GM12878 (cell line): ENCODE data around the gene BCR. TPM values are rescaled to one million over a fixed set of nuclear protein-coding genes. Genes with fewer than 3 reads are reported as not detected.

Source experiments
- ATAC-seq: fragments of 200-7000 bp; cut with Tn5 transposase; 3 replicates; pipeline ENCODE4 v1.9.1; 2020; ENCODE audit warnings: mild to moderate bottlenecking, moderate library complexity
- BruUV-seq: library from RNA; stranded (reverse); fragments of 400-500 nt; replicated peaks from 2 replicates; lab custom pipeline; 2021; lab: Mats Ljungman, UMichigan
- CTCF ChIA-PET: fragments of 300-600 bp; sonication (Branson Sonifier 250); formaldehyde crosslinking; extraction: SDS; loops from one replicate; lab custom pipeline; 2021; ENCODE audit warnings: inconsistent platforms; lab: Yijun Ruan, JAX
- POLR2A ChIA-PET: fragments of 350-600 bp; formaldehyde crosslinking; extraction: SDS; loops from one replicate; lab custom pipeline; 2021; ENCODE audit warnings: inconsistent platforms; lab: Charles Lee
- RAD21 ChIA-PET: fragments of 300-600 bp; sonication (Branson Sonifier 250); formaldehyde crosslinking; loops from one replicate; lab custom pipeline; 2023; ENCODE audit warnings: antibody characterized with exemption; ENCODE audit not compliant: unreplicated experiment; lab: Charles Lee
- SMC1A ChIA-PET: fragments of 300-600 bp; sonication (Branson Sonifier 250); formaldehyde crosslinking; loops from one replicate; lab custom pipeline; 2023; ENCODE audit not compliant: unreplicated experiment, uncharacterized antibody; lab: Charles Lee
- DNase-seq: peaks from one replicate; pipeline ENCODE4 v3.0.0-alpha.2; 2011; ENCODE audit warnings: low read depth, low spot score
- FAIRE-seq: peaks from 3 replicates; lab custom pipeline; 2011; peaks lifted over from hg19 to GRCh38; lab: Jason Lieb, UNC
- H2AFZ ChIP-seq: 2 replicates; pipeline ENCODE4 v1.6.0; 2011; ENCODE audit warnings: low read depth, low read length, control low read depth; ENCODE audit not compliant: control insufficient read depth
- H3K27ac ChIP-seq: 2 replicates; pipeline ENCODE4 v1.5.1; 2011; ENCODE audit warnings: control low read depth; ENCODE audit not compliant: control insufficient read depth, insufficient read depth
- H3K27me3 ChIP-seq, 2 experiments: replicated peaks in 1 of 2; 2 replicates each; pipeline versions ENCODE4 v1.6.0 to v1.6.1; 2011; ENCODE audit warnings: low read length in 1 of 2; ENCODE audit not compliant: control insufficient read depth in 2 of 2, insufficient read depth in 2 of 2
- H3K36me3 ChIP-seq, 2 experiments: 2 replicates each; pipeline ENCODE4 v1.5.1; 2011; ENCODE audit warnings: low read length in 1 of 2; ENCODE audit not compliant: control insufficient read depth in 2 of 2, insufficient read depth in 2 of 2
- H3K4me1 ChIP-seq: 2 replicates; pipeline ENCODE4 v1.6.1; 2011; ENCODE audit warnings: mild to moderate bottlenecking, low read length, moderate library complexity, mixed read lengths; ENCODE audit not compliant: control insufficient read depth, insufficient read depth
- H3K4me2 ChIP-seq: 2 replicates; pipeline ENCODE4 v1.6.0; 2011; ENCODE audit warnings: control low read depth; ENCODE audit not compliant: control insufficient read depth, insufficient read depth
- H3K4me3 ChIP-seq: fragments of 200-600 bp; sonication (generic); 2 replicates; pipeline ENCODE4 v1.5.1; 2016
- H3K79me2 ChIP-seq: 2 replicates; pipeline ENCODE4 v1.6.0; 2011; ENCODE audit warnings: low read length; ENCODE audit not compliant: control insufficient read depth, insufficient read depth
- H3K9ac ChIP-seq: 2 replicates; pipeline ENCODE4 v1.8.0; 2011; ENCODE audit warnings: low read length, control low read depth, mixed read lengths; ENCODE audit not compliant: control insufficient read depth, insufficient read depth
- H3K9me3 ChIP-seq: replicated peaks from 3 replicates; pipeline ENCODE4 v1.5.1; 2011; ENCODE audit warnings: mild to moderate bottlenecking, low read length; ENCODE audit not compliant: control insufficient read depth, insufficient read depth
- H4K20me1 ChIP-seq: 2 replicates; pipeline ENCODE4 v1.6.0; 2011; ENCODE audit not compliant: control insufficient read depth, insufficient read depth
- ASH2L ChIP-seq: fragments of 300-600, 200-600 bp; sonication (generic); IDR thresholded peaks from 2 replicates; pipeline ENCODE4 v1.6.1; 2017; ENCODE audit warnings: low read depth, mild to moderate bottlenecking, borderline replicate concordance
- EED ChIP-seq: sonication (generic); IDR thresholded peaks from 2 replicates; pipeline ENCODE4 v1.6.1; 2016; ENCODE audit warnings: antibody characterized with exemption, low read depth
- HDAC6 ChIP-seq: fragments of 200-600 bp; sonication (generic); IDR thresholded peaks from one replicate; pipeline ENCODE4 v1.8.0; 2017; ENCODE audit warnings: antibody characterized with exemption; ENCODE audit not compliant: unreplicated experiment
- POLR2A ChIP-seq: IDR thresholded peaks from 2 replicates; pipeline ENCODE4 v1.6.1; 2011; ENCODE audit warnings: low read depth, mild to moderate bottlenecking, low read length
- RAD51 ChIP-seq: fragments of 450-650 bp; IDR thresholded peaks from 2 replicates; pipeline ENCODE4 v1.6.1; 2016; ENCODE audit warnings: moderate library complexity, mild to moderate bottlenecking, inconsistent platforms
- SREBF1 ChIP-seq: IDR thresholded peaks from 2 replicates; pipeline ENCODE4 v1.6.1; 2012; ENCODE audit warnings: mild to moderate bottlenecking, low read length
- TAF1 ChIP-seq: IDR thresholded peaks from 2 replicates; pipeline ENCODE4 v1.6.1; 2011; ENCODE audit warnings: mild to moderate bottlenecking, low read depth, low read length, borderline replicate concordance
- USF1 ChIP-seq: IDR thresholded peaks from 2 replicates; pipeline ENCODE4 v1.6.1; 2011; ENCODE audit warnings: borderline replicate concordance, low read depth, mild to moderate bottlenecking, moderate library complexity, mixed read lengths, low read length; ENCODE audit not compliant: insufficient read depth; ENCODE audit errors: extremely low read length
- ZNF592 ChIP-seq: fragments of 450-650 bp; IDR thresholded peaks from 2 replicates; pipeline ENCODE4 v1.6.1; 2017; ENCODE audit warnings: mild to moderate bottlenecking, moderate library complexity
- WGBS: methylation state at CpG from one replicate; pipeline ENCODE4 v1.1.6; 2016; ENCODE audit warnings: low lambda C conversion rate; ENCODE audit not compliant: insufficient replicate concordance, insufficient coverage; ENCODE audit errors: missing lambda C conversion rate; 5-methylcytosine and 5-hydroxymethylcytosine counted together
- in situ Hi-C: fragments of 300-500 bp; cut with MboI; formaldehyde crosslinking; loops from 9 replicates; pipeline ENCODE4 v1.14.3; 2018; ENCODE audit warnings: mixed read lengths
- intact Hi-C: fragments of 100-400 bp; cut with micrococcal nuclease; formaldehyde crosslinking; loops from one replicate; pipeline ENCODE4 v1.14.2; 2022; ENCODE audit not compliant: unreplicated experiment
- polyA plus RNA-seq, 11 experiments: library from polyadenylated mRNA; depleted of rRNA in 4 of 11; unstranded in 6 of 11; stranded (reverse) in 5 of 11; fragments of >200 nt; fragmentation: Nextera tagmentation in 4 of 11; fragmentation: Illumina TruSeq in 1 of 11; extraction: Ambion mirVana in 4 of 11; extraction: Trizol in 1 of 11; gene quantifications; 1 replicate in 1 of 11; 2 replicates in 10 of 11; pipeline versions ENCODE4 v1.2.1 to v1.2.3, GENCODE V29; 2011 to 2016; ENCODE audit warnings: inconsistent platforms in 2 of 11, missing spikeins in 2 of 11, low read depth in 1 of 11
- total RNA-seq, 4 experiments: library from RNA; depleted of rRNA in 3 of 4; stranded (reverse); fragments of >200 nt in 3 of 4; fragmentation: Illumina TruSeq in 1 of 4; extraction: Trizol in 1 of 4; gene quantifications; 2 replicates each; pipeline versions ENCODE4 v1.2.1 to v1.2.3, GENCODE V29; 2013 to 2021
- TF ChIP-seq, protein P1 (sequence below): fragments of 450-650 bp; formaldehyde crosslinking; IDR thresholded peaks from 2 replicates; pipeline ENCODE4 v1.5.0; 2022; ENCODE audit warnings: mild to moderate bottlenecking, missing genetic modification characterization

The BCR gene
- total and polyA plus RNA-seq, 10 of the 15 experiments (the other 5 are each of a cell fraction or from before 2014, with no cell fraction given) = 1.7 to 64.7 (median 18.4) TPM

- ChIA-PET POLR2A (no interaction called here), SMC1A (no interaction called here), CTCF (interaction anchor here (1.3 to 3.1 kb wide), 3 partner anchors 91 to 110 kb away, joined by 3 to 13 read pairs (median 3); no protein-coding TSS in a partner anchor), RAD21 (interaction anchor here (6.0 kb wide), 1 partner anchor 108 kb away, joined by 167 read pairs; the partner anchor contains the start of gene BCR)
- no peak overlapping the region for H3K27ac ChIP-seq
- intact Hi-C loops (no loop called here), in situ Hi-C loops (loop anchor here (25.0 kb wide), 1 partner anchor 473 kb away; no protein-coding TSS in a partner anchor)
- no peaks in the 10 kb centered on the region for H3K9me3 ChIP-seq
- no peak overlapping the region for H3K4me3 ChIP-seq
- BruUV-seq = no TSS peak
- H3K36me3 ChIP-seq = peaks cover 7 to 26% of the 10 kb centered on the region in 2 experiments; a peak in 3 of 4 replicates
- FAIRE-seq = no peak
- no peaks in the 10 kb centered on the region for H4K20me1 ChIP-seq
- no peak for DNase-seq
- H3K27me3 ChIP-seq = no peaks in the 10 kb centered on the region
- TF ChIP-seq EED (no peak), USF1 (no peak), ZNF592 (no peak), HDAC6 (no peak), TAF1 (no peak), POLR2A (no peak), RAD51 (no peak), SREBF1 (no peak), ASH2L (no peak)
- TF ChIP-seq, protein P1, sequence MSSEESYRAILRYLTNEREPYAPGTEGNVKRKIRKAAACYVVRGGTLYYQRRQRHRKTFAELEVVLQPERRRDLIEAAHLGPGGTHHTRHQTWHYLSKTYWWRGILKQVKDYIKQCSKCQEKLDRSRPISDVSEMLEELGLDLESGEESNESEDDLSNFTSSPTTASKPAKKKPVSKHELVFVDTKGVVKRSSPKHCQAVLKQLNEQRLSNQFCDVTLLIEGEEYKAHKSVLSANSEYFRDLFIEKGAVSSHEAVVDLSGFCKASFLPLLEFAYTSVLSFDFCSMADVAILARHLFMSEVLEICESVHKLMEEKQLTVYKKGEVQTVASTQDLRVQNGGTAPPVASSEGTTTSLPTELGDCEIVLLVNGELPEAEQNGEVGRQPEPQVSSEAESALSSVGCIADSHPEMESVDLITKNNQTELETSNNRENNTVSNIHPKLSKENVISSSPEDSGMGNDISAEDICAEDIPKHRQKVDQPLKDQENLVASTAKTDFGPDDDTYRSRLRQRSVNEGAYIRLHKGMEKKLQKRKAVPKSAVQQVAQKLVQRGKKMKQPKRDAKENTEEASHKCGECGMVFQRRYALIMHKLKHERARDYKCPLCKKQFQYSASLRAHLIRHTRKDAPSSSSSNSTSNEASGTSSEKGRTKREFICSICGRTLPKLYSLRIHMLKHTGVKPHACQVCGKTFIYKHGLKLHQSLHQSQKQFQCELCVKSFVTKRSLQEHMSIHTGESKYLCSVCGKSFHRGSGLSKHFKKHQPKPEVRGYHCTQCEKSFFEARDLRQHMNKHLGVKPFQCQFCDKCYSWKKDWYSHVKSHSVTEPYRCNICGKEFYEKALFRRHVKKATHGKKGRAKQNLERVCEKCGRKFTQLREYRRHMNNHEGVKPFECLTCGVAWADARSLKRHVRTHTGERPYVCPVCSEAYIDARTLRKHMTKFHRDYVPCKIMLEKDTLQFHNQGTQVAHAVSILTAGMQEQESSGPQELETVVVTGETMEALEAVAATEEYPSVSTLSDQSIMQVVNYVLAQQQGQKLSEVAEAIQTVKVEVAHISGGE (CRISPR knock-in tag) = no peak
- 95% methylated on average over 7 of the region's 7 CpGs for WGBS
- no peak overlapping the region for H3K9ac ChIP-seq
- no peak overlapping the region for H3K4me2 ChIP-seq
- H3K4me1 ChIP-seq = peaks cover 9% of the 10 kb centered on the region
- no peak overlapping the region for H2AFZ ChIP-seq
- no peak for ATAC-seq
- no peaks in the 10 kb centered on the region for H3K79me2 ChIP-seq
Observed at GRCh38 chr22:23285734-23286133, 105.4 kb downstream of the BCR start.
